ENCODE results near the gene A3GALT2.

DNA sequence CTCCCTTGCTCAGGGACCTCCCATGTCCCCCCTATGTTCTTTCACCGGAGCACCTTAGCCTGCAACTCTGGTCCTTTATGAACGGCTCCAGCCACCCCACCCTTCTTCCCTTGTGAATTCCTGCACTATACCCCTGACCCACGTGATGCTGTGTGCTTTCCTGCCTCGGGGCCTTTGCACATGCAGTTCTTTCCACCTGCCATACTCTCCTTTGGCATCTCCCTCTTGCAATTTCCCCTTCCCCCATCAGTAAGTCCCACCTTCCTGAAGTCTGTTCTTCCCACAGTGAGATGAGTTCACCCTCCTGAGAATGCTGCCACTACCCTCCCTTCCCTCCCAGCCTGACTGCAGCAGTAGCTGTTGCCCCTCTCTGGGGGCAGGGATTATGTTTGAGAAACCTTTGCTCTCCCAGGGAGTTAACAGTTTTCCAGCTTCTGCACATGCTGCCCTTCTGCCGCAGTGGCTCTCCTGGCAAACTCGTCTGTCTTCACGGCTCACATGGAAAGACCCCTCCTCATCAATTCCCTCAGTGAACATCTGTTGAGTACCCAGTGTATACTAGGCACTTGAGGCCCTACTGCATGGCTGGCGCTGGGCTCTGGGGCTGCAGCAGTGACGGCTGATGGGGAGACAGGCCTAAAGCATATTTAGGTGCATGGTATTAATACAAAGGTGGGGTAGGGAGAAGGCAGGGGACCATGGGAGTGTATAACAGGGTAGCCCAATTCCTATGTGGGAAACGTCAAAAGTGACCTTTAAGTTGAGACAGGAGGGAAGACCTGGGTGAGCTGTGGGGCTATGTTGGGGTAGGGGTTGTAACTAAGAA lies 54.9 kb downstream of the A3GALT2 start:
- TF ChIP-seq CTCF (IDR thresholded peaks at IDR 0.05) (no peak), HDAC2 (IDR thresholded peaks at IDR 0.05) (no peak), PBX3 (IDR thresholded peaks at IDR 0.05) (no peak), FOSL2 (IDR thresholded peaks at IDR 0.05) (no peak), FOSL2 (CRISPR knock-in tag; IDR thresholded peaks at IDR 0.05) (no peak), RAD21 (conservative IDR thresholded peaks at IDR 0.05 in 1 of 2, IDR thresholded peaks at IDR 0.05 in 1 of 2) (no peak), RFX5 (IDR thresholded peaks at IDR 0.05) (no peak), CHD2 (IDR thresholded peaks at IDR 0.05; ENCODE audit: low read length, partially characterized antibody) (no peak), TP53 (CRISPR knock-in tag; IDR thresholded peaks at IDR 0.05) (no peak), BHLHE40 (IDR thresholded peaks at IDR 0.05; ENCODE audit: low read depth, low read length) (no peak), POLR2A (IDR thresholded peaks at IDR 0.05; ENCODE audit: low read length) (no peak), NPAS2 (CRISPR knock-in tag; IDR thresholded peaks at IDR 0.05; ENCODE audit: borderline replicate concordance) (no peak), SMC3 (IDR thresholded peaks at IDR 0.05) (no peak), MAFK (IDR thresholded peaks at IDR 0.05; ENCODE audit: partially characterized antibody) (no peak), ZFP36 (IDR thresholded peaks at IDR 0.05; ENCODE audit: borderline replicate concordance, partially characterized antibody) (no peak)

All from A549 (cell line).